K562 (cell line): ENCODE results near the gene MOCS3. TPM values are rescaled to one million over a fixed set of nuclear protein-coding genes. Genes with fewer than 3 reads are reported as not detected.

Experiments used
- CHD2 ChIP-seq: IDR thresholded peaks from 2 replicates; pipeline ENCODE4 v1.6.1; 2011; ENCODE audit warnings: low read depth, low read length
- CREB5 ChIP-seq: fragments of 250-450 bp; sonication (Bioruptor Pico); IDR thresholded peaks from 2 replicates; pipeline ENCODE4 v1.5.0; 2020; ENCODE audit warnings: mild to moderate bottlenecking
- CXXC5 ChIP-seq: fragments of 250-450 bp; sonication (Bioruptor Pico); IDR thresholded peaks from 2 replicates; pipeline ENCODE4 v1.8.0; 2022; ENCODE audit warnings: inconsistent platforms, mild to moderate bottlenecking, moderate library complexity
- DMBX1 ChIP-seq: fragments of 250-450 bp; sonication (Bioruptor Pico); IDR thresholded peaks from 2 replicates; pipeline ENCODE4 v1.8.0; 2022; ENCODE audit warnings: inconsistent platforms, mild to moderate bottlenecking, moderate library complexity, borderline replicate concordance
- ESRRA ChIP-seq: fragments of 450-650 bp; IDR thresholded peaks from 2 replicates; pipeline ENCODE4 v1.6.1; 2014; ENCODE audit warnings: low read depth, mild to moderate bottlenecking, moderate library complexity, borderline replicate concordance
- FOXP1 ChIP-seq: sonication (generic); formaldehyde crosslinking; IDR thresholded peaks from 2 replicates; pipeline ENCODE4 v1.8.0; 2022; ENCODE audit warnings: mild to moderate bottlenecking, missing genetic modification reagents
- MAFF ChIP-seq: IDR thresholded peaks from 2 replicates; pipeline ENCODE4 v1.6.1; 2012; ENCODE audit warnings: low read length, improper control_type of control experiment
- NFIX ChIP-seq: fragments of 250-450 bp; sonication (Bioruptor Pico); IDR thresholded peaks from 2 replicates; pipeline ENCODE4 v1.4.0; 2020; ENCODE audit warnings: low read depth, mild to moderate bottlenecking, moderate library complexity
- PRPF4 ChIP-seq: fragments of 200-400 bp; formaldehyde crosslinking; IDR thresholded peaks from one replicate; pipeline ENCODE4 v1.6.1; 2017; ENCODE audit warnings: low read length, low read depth, mild to moderate bottlenecking; ENCODE audit not compliant: insufficient read depth, poor library complexity, severe bottlenecking
- RB1 ChIP-seq: fragments of 450-650 bp; IDR thresholded peaks from 2 replicates; pipeline ENCODE4 v1.6.1; 2017; ENCODE audit warnings: low read depth, mild to moderate bottlenecking
- TRIM28 ChIP-seq: fragments of 450-650 bp; IDR thresholded peaks from 2 replicates; pipeline ENCODE4 v1.6.1; 2017
- ZNF324 ChIP-seq: fragments of 250-450 bp; sonication (Bioruptor Pico); IDR thresholded peaks from 2 replicates; pipeline ENCODE4 v1.4.0; 2020; ENCODE audit warnings: mild to moderate bottlenecking
- polyA plus RNA-seq, 8 experiments: library from polyadenylated mRNA; depleted of rRNA in 4 of 8; stranded (reverse) in 5 of 8; unstranded in 3 of 8; fragments of >200 nt; fragmentation: Nextera tagmentation in 2 of 8; fragmentation: Illumina TruSeq in 1 of 8; extraction: Ambion mirVana in 2 of 8; extraction: Trizol in 1 of 8; gene quantifications; 2 replicates each; pipeline versions ENCODE4 v1.2.1 to v1.2.3, GENCODE V29; 2011 to 2014; ENCODE audit warnings: inconsistent platforms in 1 of 8, missing spikeins in 1 of 8
- total RNA-seq, 7 experiments: library from RNA; depleted of rRNA in 6 of 7; stranded (reverse); fragments of >200 nt in 6 of 7; fragmentation: Illumina TruSeq in 2 of 7; extraction: Trizol in 2 of 7; gene quantifications; 2 replicates each; pipeline versions ENCODE4 v1.2.1 to v1.2.3, GENCODE V29; 2011 to 2021; ENCODE audit warnings: low replicate concordance in 1 of 7
- TF ChIP-seq, protein P1 (sequence below): fragments of 450-650 bp; IDR thresholded peaks from 2 replicates; pipeline ENCODE4 v1.6.1; 2016; ENCODE audit warnings: mild to moderate bottlenecking, moderate library complexity
- TF ChIP-seq, protein P2 (sequence below): fragments of 250-450 bp; sonication (Bioruptor Pico); IDR thresholded peaks from 2 replicates; pipeline ENCODE4 v1.6.1; 2021; ENCODE audit warnings: mild to moderate bottlenecking

MOCS3 gene
- total and polyA plus RNA-seq, 9 of the 15 experiments (the other 6 are each of a cell fraction or from before 2014, with no cell fraction given): 0.70 to 6.2 (median 2.9) TPM

- TF ChIP-seq, protein P1, sequence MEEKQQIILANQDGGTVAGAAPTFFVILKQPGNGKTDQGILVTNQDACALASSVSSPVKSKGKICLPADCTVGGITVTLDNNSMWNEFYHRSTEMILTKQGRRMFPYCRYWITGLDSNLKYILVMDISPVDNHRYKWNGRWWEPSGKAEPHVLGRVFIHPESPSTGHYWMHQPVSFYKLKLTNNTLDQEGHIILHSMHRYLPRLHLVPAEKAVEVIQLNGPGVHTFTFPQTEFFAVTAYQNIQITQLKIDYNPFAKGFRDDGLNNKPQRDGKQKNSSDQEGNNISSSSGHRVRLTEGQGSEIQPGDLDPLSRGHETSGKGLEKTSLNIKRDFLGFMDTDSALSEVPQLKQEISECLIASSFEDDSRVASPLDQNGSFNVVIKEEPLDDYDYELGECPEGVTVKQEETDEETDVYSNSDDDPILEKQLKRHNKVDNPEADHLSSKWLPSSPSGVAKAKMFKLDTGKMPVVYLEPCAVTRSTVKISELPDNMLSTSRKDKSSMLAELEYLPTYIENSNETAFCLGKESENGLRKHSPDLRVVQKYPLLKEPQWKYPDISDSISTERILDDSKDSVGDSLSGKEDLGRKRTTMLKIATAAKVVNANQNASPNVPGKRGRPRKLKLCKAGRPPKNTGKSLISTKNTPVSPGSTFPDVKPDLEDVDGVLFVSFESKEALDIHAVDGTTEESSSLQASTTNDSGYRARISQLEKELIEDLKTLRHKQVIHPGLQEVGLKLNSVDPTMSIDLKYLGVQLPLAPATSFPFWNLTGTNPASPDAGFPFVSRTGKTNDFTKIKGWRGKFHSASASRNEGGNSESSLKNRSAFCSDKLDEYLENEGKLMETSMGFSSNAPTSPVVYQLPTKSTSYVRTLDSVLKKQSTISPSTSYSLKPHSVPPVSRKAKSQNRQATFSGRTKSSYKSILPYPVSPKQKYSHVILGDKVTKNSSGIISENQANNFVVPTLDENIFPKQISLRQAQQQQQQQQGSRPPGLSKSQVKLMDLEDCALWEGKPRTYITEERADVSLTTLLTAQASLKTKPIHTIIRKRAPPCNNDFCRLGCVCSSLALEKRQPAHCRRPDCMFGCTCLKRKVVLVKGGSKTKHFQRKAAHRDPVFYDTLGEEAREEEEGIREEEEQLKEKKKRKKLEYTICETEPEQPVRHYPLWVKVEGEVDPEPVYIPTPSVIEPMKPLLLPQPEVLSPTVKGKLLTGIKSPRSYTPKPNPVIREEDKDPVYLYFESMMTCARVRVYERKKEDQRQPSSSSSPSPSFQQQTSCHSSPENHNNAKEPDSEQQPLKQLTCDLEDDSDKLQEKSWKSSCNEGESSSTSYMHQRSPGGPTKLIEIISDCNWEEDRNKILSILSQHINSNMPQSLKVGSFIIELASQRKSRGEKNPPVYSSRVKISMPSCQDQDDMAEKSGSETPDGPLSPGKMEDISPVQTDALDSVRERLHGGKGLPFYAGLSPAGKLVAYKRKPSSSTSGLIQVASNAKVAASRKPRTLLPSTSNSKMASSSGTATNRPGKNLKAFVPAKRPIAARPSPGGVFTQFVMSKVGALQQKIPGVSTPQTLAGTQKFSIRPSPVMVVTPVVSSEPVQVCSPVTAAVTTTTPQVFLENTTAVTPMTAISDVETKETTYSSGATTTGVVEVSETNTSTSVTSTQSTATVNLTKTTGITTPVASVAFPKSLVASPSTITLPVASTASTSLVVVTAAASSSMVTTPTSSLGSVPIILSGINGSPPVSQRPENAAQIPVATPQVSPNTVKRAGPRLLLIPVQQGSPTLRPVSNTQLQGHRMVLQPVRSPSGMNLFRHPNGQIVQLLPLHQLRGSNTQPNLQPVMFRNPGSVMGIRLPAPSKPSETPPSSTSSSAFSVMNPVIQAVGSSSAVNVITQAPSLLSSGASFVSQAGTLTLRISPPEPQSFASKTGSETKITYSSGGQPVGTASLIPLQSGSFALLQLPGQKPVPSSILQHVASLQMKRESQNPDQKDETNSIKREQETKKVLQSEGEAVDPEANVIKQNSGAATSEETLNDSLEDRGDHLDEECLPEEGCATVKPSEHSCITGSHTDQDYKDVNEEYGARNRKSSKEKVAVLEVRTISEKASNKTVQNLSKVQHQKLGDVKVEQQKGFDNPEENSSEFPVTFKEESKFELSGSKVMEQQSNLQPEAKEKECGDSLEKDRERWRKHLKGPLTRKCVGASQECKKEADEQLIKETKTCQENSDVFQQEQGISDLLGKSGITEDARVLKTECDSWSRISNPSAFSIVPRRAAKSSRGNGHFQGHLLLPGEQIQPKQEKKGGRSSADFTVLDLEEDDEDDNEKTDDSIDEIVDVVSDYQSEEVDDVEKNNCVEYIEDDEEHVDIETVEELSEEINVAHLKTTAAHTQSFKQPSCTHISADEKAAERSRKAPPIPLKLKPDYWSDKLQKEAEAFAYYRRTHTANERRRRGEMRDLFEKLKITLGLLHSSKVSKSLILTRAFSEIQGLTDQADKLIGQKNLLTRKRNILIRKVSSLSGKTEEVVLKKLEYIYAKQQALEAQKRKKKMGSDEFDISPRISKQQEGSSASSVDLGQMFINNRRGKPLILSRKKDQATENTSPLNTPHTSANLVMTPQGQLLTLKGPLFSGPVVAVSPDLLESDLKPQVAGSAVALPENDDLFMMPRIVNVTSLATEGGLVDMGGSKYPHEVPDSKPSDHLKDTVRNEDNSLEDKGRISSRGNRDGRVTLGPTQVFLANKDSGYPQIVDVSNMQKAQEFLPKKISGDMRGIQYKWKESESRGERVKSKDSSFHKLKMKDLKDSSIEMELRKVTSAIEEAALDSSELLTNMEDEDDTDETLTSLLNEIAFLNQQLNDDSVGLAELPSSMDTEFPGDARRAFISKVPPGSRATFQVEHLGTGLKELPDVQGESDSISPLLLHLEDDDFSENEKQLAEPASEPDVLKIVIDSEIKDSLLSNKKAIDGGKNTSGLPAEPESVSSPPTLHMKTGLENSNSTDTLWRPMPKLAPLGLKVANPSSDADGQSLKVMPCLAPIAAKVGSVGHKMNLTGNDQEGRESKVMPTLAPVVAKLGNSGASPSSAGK: peak; percentile 99
- peak; percentile 98 for TF ChIP-seq CXXC5 (CRISPR knock-in tag)
- TF ChIP-seq CREB5 (CRISPR knock-in tag): no peak
- peak; percentile 40; the same call in 1 of the 2 replicates for TF ChIP-seq MAFF
- TF ChIP-seq ZNF324: no peak; the same call in 1 of the 2 replicates
- peak; percentile 85; the same call in 1 of the 2 replicates for TF ChIP-seq DMBX1 (CRISPR knock-in tag)
- peak; percentile 96 for TF ChIP-seq FOXP1
- peak; percentile 98 for TF ChIP-seq CHD2
- no peak for TF ChIP-seq NFIX (CRISPR knock-in tag)
- TF ChIP-seq RB1: peak; percentile 97; the same call in 1 of the 2 replicates
- TF ChIP-seq TRIM28: 0 out of 2 replicates have a peak, but pooled peaks have one; percentile 28
- peak; percentile 85 for TF ChIP-seq ESRRA
- TF ChIP-seq PRPF4: peak; percentile 67
- TF ChIP-seq, protein P2, sequence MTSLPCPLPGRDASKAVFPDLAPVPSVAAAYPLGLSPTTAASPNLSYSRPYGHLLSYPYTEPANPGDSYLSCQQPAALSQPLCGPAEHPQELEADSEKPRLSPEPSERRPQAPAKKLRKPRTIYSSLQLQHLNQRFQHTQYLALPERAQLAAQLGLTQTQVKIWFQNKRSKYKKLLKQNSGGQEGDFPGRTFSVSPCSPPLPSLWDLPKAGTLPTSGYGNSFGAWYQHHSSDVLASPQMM (CRISPR knock-in tag): no peak
Measured at GRCh38 chr20:50931306-50932015, 27.2 kb upstream of the MOCS3 start, which contains the start of gene ADNP (continued).
